ENCODE results near the gene CERS6. TPM values are rescaled to one million over a fixed set of nuclear protein-coding genes. Genes with fewer than 3 reads are reported as not detected.

CERS6 gene
- total RNA-seq, 1 donor from 2014 or later = 30.8 TPM

GRCh38 chr2:168773719-168774521 is 317.8 kb downstream of the CERS6 start:
- Histone ChIP-seq H3K4me3 (ENCODE audit: low read length in 3 of 3) (no peak overlapping the region), H3K9me3 (ENCODE audit: control insufficient read depth in 3 of 3, low read length in 3 of 3) (peaks cover 0 to 4% (median 0%) of the 10 kb centered on the region in 3 donors), H3K4me1 (ENCODE audit: control insufficient read depth in 3 of 3, insufficient read depth in 3 of 3, low read length in 3 of 3) (no peaks in the 10 kb centered on the region), H3K9ac (ENCODE audit: low read depth in 1 of 3, low read length in 3 of 3) (no peak overlapping the region), H3K36me3 (ENCODE audit: control insufficient read depth in 3 of 3, insufficient read depth in 3 of 3, low read length in 3 of 3) (no peaks in the 10 kb centered on the region), H3K27me3 (ENCODE audit: control insufficient read depth in 3 of 3, insufficient read depth in 3 of 3, low read length in 3 of 3) (no peaks in the 10 kb centered on the region), H3K27ac (ENCODE audit: low read depth, low read length) (no peak overlapping the region)

DNA sequence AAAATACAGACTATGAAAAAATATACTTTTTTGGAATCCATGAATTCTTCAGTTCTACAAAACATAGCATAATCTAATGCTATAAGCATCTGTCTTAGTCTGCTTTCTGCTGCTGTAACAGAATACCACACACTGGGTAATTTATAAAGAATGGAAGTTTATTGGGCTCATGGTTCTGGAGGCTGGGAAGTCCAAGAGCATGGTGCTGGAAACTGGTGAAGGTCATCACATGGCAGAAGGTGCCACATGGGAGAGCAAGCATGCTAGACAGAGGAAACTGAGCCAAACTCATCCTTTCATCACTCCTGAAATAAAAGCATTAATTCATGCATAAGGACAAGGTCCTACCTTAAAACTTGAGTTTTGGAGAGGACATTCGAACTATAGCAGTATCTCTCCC is 319.8 kb downstream of the CERS6 start:
- Histone ChIP-seq H3K9ac (ENCODE audit: low read depth in 1 of 3, low read length in 3 of 3) (no peak overlapping the region), H3K36me3 (ENCODE audit: control insufficient read depth in 3 of 3, insufficient read depth in 3 of 3, low read length in 3 of 3) (no peaks in the 10 kb centered on the region), H3K4me3 (ENCODE audit: low read length in 3 of 3) (no peak overlapping the region), H3K9me3 (ENCODE audit: control insufficient read depth in 3 of 3, low read length in 3 of 3) (peaks cover 0 to 4% (median 0%) of the 10 kb centered on the region in 3 donors), H3K4me1 (ENCODE audit: control insufficient read depth in 3 of 3, insufficient read depth in 3 of 3, low read length in 3 of 3) (no peaks in the 10 kb centered on the region), H3K27me3 (ENCODE audit: control insufficient read depth in 3 of 3, insufficient read depth in 3 of 3, low read length in 3 of 3) (no peaks in the 10 kb centered on the region), H3K27ac (ENCODE audit: low read depth, low read length) (no peak overlapping the region)

GRCh38 chr2:168780669-168781071 is 324.6 kb downstream of the CERS6 start:
- Histone ChIP-seq H3K9me3 (ENCODE audit: control insufficient read depth in 3 of 3, low read length in 3 of 3) (peaks cover 0 to 4% (median 0%) of the 10 kb centered on the region in 3 donors), H3K4me3 (ENCODE audit: low read length in 3 of 3) (no peak overlapping the region), H3K36me3 (ENCODE audit: control insufficient read depth in 3 of 3, insufficient read depth in 3 of 3, low read length in 3 of 3) (no peaks in the 10 kb centered on the region), H3K27ac (ENCODE audit: low read depth, low read length) (no peak overlapping the region), H3K27me3 (ENCODE audit: control insufficient read depth in 3 of 3, insufficient read depth in 3 of 3, low read length in 3 of 3) (no peaks in the 10 kb centered on the region), H3K4me1 (ENCODE audit: control insufficient read depth in 3 of 3, insufficient read depth in 3 of 3, low read length in 3 of 3) (no peaks in the 10 kb centered on the region), H3K9ac (ENCODE audit: low read depth in 1 of 3, low read length in 3 of 3) (no peak overlapping the region)

GRCh38 chr2:168781191-168781817 is 325.2 kb downstream of the CERS6 start:
- no peaks in the 10 kb centered on the region for H3K4me1 ChIP-seq (ENCODE audit: control insufficient read depth in 3 of 3, insufficient read depth in 3 of 3, low read length in 3 of 3)

GRCh38 chr2:168782271-168782670 is 326.2 kb downstream of the CERS6 start:
- Histone ChIP-seq H3K36me3 (ENCODE audit: control insufficient read depth in 3 of 3, insufficient read depth in 3 of 3, low read length in 3 of 3) (no peaks in the 10 kb centered on the region), H3K9me3 (ENCODE audit: control insufficient read depth in 3 of 3, low read length in 3 of 3) (no peaks in the 10 kb centered on the region), H3K4me1 (ENCODE audit: control insufficient read depth in 3 of 3, insufficient read depth in 3 of 3, low read length in 3 of 3) (no peaks in the 10 kb centered on the region), H3K4me3 (ENCODE audit: low read length in 3 of 3) (no peak overlapping the region), H3K9ac (ENCODE audit: low read depth in 1 of 3, low read length in 3 of 3) (no peak overlapping the region), H3K27ac (ENCODE audit: low read depth, low read length) (no peak overlapping the region), H3K27me3 (ENCODE audit: control insufficient read depth in 3 of 3, insufficient read depth in 3 of 3, low read length in 3 of 3) (no peaks in the 10 kb centered on the region)

More at GRCh38 chr2:168781191-168781817, 325.2 kb downstream of the CERS6 start:
- Histone ChIP-seq H3K36me3 (ENCODE audit: control insufficient read depth in 3 of 3, insufficient read depth in 3 of 3, low read length in 3 of 3) (no peaks in the 10 kb centered on the region), H3K27ac (ENCODE audit: low read depth, low read length) (no peak overlapping the region), H3K9me3 (ENCODE audit: control insufficient read depth in 3 of 3, low read length in 3 of 3) (no peaks in the 10 kb centered on the region), H3K4me3 (ENCODE audit: low read length in 3 of 3) (no peak overlapping the region), H3K27me3 (ENCODE audit: control insufficient read depth in 3 of 3, insufficient read depth in 3 of 3, low read length in 3 of 3) (no peaks in the 10 kb centered on the region), H3K9ac (ENCODE audit: low read depth in 1 of 3, low read length in 3 of 3) (no peak overlapping the region)

- H3K36me3 ChIP-seq (ENCODE audit: control insufficient read depth in 3 of 3, insufficient read depth in 3 of 3, low read length in 3 of 3) = no peaks in the 10 kb centered on the region
- no peak overlapping the region for H3K27ac ChIP-seq (ENCODE audit: low read depth, low read length)
- H3K4me3 ChIP-seq (ENCODE audit: low read length in 3 of 3) = no peak overlapping the region
- H3K9ac ChIP-seq (ENCODE audit: low read depth in 1 of 3, low read length in 3 of 3) = no peak overlapping the region
- no peaks in the 10 kb centered on the region for H3K27me3 ChIP-seq (ENCODE audit: control insufficient read depth in 3 of 3, insufficient read depth in 3 of 3, low read length in 3 of 3)
- H3K4me1 ChIP-seq (ENCODE audit: control insufficient read depth in 3 of 3, insufficient read depth in 3 of 3, low read length in 3 of 3) = no peaks in the 10 kb centered on the region
- H3K9me3 ChIP-seq (ENCODE audit: control insufficient read depth in 3 of 3, low read length in 3 of 3) = no peaks in the 10 kb centered on the region
Measured at GRCh38 chr2:168784993-168785392, 328.9 kb downstream of the CERS6 start.

DNA sequence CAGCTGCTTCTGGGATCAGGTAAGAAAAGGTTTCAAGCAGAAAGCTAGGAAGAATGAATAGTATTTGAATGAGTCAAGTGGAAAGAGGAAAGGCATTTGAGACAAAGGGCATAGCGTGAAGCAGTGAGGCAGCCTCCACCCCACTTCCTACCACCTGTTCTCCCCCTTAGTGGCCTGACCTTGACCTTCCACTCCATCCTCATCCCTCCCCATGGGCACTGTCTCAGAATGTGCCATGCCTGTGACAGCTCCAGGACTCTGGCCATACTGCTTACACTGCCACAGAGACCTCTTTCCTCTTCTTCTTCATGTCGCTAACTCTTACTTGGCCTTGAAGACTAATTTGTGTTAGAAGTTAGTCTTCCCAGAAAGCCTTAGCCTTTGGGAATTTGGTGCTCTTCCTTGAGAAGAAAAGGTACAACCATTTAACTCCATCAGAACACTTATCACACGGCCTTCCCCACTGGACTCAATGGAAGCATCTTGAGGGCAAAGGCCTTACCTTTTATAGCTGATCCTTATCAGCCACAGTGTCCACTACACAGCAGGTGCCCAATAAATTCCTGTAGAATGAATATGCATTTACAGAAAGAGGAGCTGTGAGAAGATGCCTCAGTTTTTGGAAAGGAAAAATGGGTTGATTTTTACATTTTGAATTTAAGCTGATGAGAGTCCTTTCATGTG is 331.2 kb downstream of the CERS6 start:
- no peaks in the 10 kb centered on the region for H3K36me3 ChIP-seq (ENCODE audit: control insufficient read depth in 3 of 3, insufficient read depth in 3 of 3, low read length in 3 of 3)

GRCh38 chr2:168787782-168788376 is 331.8 kb downstream of the CERS6 start:
- H3K9me3 ChIP-seq (ENCODE audit: control insufficient read depth in 3 of 3, low read length in 3 of 3) = no peaks in the 10 kb centered on the region
- H3K4me3 ChIP-seq (ENCODE audit: low read length in 3 of 3) = no peak overlapping the region
- no peak overlapping the region for H3K9ac ChIP-seq (ENCODE audit: low read depth in 1 of 3, low read length in 3 of 3)
- no peaks in the 10 kb centered on the region for H3K4me1 ChIP-seq (ENCODE audit: control insufficient read depth in 3 of 3, insufficient read depth in 3 of 3, low read length in 3 of 3)
- no peaks in the 10 kb centered on the region for H3K36me3 ChIP-seq (ENCODE audit: control insufficient read depth in 3 of 3, insufficient read depth in 3 of 3, low read length in 3 of 3)
- H3K27ac ChIP-seq (ENCODE audit: low read depth, low read length) = no peak overlapping the region
- H3K27me3 ChIP-seq (ENCODE audit: control insufficient read depth in 3 of 3, insufficient read depth in 3 of 3, low read length in 3 of 3) = no peaks in the 10 kb centered on the region

More for the DNA sequence above, 331.2 kb downstream of the CERS6 start:
- H3K27ac ChIP-seq (ENCODE audit: low read depth, low read length) = no peak overlapping the region
- no peak overlapping the region for H3K9ac ChIP-seq (ENCODE audit: low read depth in 1 of 3, low read length in 3 of 3)
- no peaks in the 10 kb centered on the region for H3K27me3 ChIP-seq (ENCODE audit: control insufficient read depth in 3 of 3, insufficient read depth in 3 of 3, low read length in 3 of 3)
- no peaks in the 10 kb centered on the region for H3K4me1 ChIP-seq (ENCODE audit: control insufficient read depth in 3 of 3, insufficient read depth in 3 of 3, low read length in 3 of 3)
- no peak overlapping the region for H3K4me3 ChIP-seq (ENCODE audit: low read length in 3 of 3)
- no peaks in the 10 kb centered on the region for H3K9me3 ChIP-seq (ENCODE audit: control insufficient read depth in 3 of 3, low read length in 3 of 3)

- Histone ChIP-seq H3K27ac (ENCODE audit: low read depth, low read length) (no peak overlapping the region), H3K4me3 (ENCODE audit: low read length in 3 of 3) (no peak overlapping the region), H3K36me3 (ENCODE audit: control insufficient read depth in 3 of 3, insufficient read depth in 3 of 3, low read length in 3 of 3) (no peaks in the 10 kb centered on the region), H3K4me1 (ENCODE audit: control insufficient read depth in 3 of 3, insufficient read depth in 3 of 3, low read length in 3 of 3) (no peaks in the 10 kb centered on the region), H3K27me3 (ENCODE audit: control insufficient read depth in 3 of 3, insufficient read depth in 3 of 3, low read length in 3 of 3) (no peaks in the 10 kb centered on the region), H3K9me3 (ENCODE audit: control insufficient read depth in 3 of 3, low read length in 3 of 3) (no peaks in the 10 kb centered on the region), H3K9ac (ENCODE audit: low read depth in 1 of 3, low read length in 3 of 3) (no peak overlapping the region)
Measured at GRCh38 chr2:168789776-168790175, 333.7 kb downstream of the CERS6 start.

Measured in skeletal muscle tissue (tissue), 4 donors.